SK-N-SH (cell line): ENCODE data around the gene DISP2.

Experiments used
- EZH2phosphoT487 ChIP-seq: fragments of 200-600 bp; sonication (generic); IDR thresholded peaks from 2 replicates; pipeline ENCODE4 v1.6.1; 2017; ENCODE audit warnings: low read depth, mixed run types, mild to moderate bottlenecking, antibody characterized with exemption, moderate library complexity, borderline replicate concordance
- TF ChIP-seq, protein P1 (sequence below): fragments of 200-600 bp; sonication (generic); IDR thresholded peaks from 2 replicates; pipeline ENCODE4 v1.6.1; 2017; ENCODE audit warnings: antibody characterized with exemption, mild to moderate bottlenecking, moderate library complexity

DNA sequence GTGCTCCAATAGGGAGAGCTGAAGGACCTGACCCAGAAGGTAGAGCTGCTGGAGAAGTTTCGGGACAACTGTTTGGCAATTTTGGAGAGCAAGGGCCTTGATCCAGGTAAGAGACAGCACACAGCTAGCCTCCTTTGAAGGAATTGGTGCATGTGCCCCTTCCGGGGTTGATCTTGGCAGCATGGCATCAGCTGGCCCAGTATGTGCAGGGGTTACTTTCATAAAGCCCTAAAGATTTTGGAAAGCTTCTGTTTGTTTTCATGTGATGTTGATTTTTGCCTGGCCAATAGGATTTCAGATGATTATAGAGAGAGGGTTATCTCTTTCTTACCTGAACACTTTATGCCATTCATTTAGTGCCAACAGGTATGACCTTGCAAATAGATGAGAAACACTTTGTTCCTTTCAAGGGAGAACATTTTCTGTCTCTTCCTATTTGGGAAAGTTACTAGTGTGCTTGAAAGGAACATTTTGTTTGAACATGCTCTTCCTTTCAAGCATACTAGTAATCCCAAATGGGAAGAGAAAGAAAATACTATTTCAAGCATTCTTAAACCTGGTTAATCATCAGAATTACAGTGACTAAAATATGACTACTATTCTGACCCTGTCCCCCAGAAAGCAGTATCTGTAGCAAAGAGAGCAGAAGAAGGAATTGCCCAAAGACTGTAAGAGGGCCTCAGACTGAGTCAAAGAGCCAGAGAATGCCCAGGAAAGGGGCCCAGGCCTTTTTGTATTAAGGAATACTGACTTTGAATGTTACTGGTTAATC lies 32.0 kb downstream of the DISP2 start:
- TF ChIP-seq, protein P1, sequence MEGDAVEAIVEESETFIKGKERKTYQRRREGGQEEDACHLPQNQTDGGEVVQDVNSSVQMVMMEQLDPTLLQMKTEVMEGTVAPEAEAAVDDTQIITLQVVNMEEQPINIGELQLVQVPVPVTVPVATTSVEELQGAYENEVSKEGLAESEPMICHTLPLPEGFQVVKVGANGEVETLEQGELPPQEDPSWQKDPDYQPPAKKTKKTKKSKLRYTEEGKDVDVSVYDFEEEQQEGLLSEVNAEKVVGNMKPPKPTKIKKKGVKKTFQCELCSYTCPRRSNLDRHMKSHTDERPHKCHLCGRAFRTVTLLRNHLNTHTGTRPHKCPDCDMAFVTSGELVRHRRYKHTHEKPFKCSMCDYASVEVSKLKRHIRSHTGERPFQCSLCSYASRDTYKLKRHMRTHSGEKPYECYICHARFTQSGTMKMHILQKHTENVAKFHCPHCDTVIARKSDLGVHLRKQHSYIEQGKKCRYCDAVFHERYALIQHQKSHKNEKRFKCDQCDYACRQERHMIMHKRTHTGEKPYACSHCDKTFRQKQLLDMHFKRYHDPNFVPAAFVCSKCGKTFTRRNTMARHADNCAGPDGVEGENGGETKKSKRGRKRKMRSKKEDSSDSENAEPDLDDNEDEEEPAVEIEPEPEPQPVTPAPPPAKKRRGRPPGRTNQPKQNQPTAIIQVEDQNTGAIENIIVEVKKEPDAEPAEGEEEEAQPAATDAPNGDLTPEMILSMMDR, result no peak
- TF ChIP-seq EZH2phosphoT487, result no peak
